GM18498 (cell line): ENCODE measurements around the gene SWT1.
"Not testable (repeated sequence)": the region's sequence is repeated elsewhere in the genome, so short reads cannot be mapped to it uniquely, and the experiment has no call there.

ENCODE experiments used
- ATAC-seq: cut with Tn5 transposase; IDR thresholded peaks from one replicate; pipeline ENCODE4 v1.9.1; 2021; ENCODE audit warnings: mild to moderate bottlenecking, moderate library complexity; ENCODE audit not compliant: unreplicated experiment

SWT1 gene

DNA sequence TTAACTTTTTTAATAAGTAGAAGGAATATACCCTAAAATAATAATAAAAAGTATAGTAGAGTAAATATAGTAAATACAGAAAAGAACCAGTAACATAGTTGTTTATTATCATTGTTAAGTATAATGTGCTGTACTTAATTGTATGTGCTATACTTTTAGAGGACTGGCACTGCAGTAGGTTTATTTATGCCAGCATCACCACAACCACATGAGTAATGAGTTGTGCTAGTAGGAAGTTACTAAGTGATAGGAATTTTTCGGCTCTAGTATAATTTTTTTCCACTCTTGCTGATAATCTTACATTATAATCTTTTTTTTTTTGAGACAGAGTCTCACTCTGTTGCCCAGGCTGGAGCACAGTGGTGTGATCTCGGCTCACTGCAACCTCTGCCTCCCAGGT lies 88.5 kb downstream of the SWT1 start:
- no peak for ATAC-seq

DNA sequence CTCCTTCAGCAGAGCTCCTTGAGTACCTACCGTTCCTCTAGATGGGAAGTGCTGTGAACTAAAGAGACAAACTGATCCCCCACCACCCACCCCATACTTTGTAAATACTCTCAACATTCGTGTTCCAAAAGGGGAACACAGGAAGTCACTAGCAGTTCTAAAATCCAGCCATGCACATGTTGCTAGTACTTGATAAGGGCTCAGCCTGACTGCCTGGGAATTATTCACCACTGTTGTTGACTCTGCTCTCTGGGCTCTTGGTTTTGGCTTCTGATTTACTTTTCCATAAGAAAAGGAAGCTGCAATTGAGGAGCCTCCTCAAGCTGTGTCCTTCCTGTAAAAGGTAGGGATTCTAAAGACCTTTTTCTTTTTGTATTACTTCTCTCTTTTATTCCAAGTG lies 92.6 kb downstream of the SWT1 start:
- ATAC-seq = no peak

DNA sequence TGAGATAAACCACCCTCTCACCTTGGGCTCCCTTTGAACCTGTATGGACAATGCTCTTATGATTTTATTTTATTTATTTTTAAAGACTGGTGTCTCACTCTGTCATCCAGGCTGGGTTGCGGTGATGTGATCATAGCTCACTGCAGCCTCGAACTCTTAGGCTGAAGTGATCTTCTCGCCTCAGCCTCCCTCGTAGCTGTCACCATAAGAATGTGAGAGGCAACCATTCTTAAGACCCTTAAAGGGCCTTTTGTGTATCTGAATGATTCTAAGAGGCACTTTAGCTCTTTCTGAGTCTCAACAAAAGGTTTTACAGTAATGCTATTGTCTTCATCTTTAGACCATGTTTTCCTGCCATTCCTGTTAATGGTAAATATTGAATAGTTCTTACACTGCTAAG lies 93.1 kb downstream of the SWT1 start:
- no peak for ATAC-seq

DNA sequence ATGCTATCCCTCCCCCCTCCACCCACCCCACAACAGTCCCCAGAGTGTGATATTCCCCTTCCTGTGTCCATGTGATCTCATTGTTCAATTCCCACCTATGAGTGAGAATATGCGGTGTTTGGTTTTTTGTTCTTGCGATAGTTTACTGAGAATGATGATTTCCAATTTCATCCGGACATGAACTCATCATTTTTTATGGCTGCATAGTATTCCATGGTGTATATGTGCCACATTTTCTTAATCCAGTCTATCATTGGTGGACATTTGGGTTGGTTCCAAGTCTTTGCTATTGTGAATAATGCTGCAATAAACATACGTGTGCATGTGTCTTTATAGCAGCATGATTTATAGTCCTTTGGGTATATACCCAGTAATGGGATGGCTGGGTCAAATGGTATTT lies 95.0 kb downstream of the SWT1 start:
- ATAC-seq = not testable (repeated sequence)

DNA sequence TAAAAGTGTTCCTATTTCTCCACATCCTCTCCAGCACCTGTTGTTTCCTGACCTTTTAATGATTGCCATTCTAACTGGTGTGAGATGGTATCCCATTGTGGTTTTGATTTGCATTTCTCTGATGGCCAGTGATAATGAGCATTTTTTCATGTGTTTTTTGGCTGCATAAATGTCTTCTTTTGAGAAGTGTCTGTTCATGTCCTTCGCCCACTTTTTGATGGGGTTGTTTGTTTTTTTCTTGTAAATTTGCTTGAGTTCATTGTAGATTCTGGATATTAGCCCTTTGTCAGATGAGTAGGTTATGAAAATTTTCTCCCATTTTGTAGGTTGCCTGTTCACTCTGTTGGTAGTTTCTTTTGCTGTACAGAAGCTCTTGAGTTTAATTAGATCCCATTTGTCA lies 95.4 kb downstream of the SWT1 start:
- ATAC-seq = not testable (repeated sequence)

DNA sequence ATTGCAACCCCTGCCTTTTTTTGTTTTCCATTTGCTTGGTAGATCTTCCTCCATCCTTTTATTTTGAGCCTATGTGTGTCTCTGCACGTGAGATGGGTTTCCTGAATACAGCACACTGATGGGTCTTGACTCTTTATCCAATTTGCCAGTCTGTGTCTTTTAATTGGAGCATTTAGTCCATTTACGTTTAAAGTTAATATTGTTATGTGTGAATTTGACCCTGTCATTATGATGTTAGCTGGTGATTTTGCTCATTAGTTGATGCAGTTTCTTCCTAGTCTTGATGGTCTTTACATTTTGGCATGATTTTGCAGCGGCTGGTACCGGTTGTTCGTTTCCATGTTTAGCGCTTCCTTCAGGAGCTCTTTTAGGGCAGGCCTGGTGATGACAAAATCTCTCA lies 98.6 kb downstream of the SWT1 start:
- not testable (repeated sequence) for ATAC-seq

DNA sequence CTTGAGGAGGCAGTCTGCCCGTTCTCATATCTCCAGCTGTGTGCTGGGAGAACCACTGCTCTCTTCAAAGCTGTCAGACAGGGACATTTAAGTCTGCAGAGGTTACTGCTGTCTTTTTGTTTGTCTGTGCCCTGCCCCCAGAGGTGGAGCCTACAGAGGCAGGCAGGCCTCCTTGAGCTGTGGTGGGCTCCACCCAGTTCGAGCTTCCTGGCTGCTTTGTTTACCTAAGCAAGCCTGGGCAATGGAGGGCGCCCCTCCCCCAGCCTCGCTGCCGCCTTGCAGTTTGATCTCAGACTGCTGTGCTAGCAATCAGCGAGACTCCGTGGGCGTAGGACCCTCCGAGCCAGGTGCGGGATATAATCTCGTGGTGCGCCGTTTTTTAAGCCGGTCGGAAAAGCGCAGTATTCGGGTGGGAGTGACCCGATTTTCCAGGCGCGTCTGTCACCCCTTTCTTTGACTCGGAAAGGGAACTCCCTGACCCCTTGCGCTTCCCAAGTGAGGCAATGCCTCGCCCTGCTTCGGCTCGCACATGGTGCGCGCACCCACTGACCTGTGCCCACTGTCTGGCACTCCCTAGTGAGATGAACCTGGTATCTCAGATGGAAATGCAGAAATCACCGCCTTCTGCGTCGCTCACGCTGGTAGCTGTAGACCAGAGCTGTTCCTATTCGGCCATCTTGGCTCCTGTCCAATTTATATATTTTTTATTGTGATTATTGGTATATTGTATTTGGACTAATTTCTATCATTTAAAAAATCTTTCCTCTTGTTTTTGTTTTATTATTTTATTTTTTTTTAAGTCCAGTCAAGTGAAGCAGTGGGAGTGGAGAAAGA lies 100.4 kb downstream of the SWT1 start:
- ATAC-seq = not testable (repeated sequence)

DNA sequence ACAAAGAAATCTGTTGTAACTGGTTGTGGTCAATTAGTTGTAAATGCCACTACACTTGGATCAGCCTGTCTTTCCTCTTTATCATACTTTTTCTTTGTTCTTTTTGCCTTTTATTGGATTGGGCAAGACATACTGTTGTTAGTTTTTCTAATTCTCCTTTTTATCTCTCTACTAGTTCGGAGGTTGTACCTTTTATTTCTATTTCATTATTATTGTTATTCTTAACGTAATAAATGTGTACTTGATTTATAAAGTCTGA lies 100.9 kb downstream of the SWT1 start:
- ATAC-seq = no peak

DNA sequence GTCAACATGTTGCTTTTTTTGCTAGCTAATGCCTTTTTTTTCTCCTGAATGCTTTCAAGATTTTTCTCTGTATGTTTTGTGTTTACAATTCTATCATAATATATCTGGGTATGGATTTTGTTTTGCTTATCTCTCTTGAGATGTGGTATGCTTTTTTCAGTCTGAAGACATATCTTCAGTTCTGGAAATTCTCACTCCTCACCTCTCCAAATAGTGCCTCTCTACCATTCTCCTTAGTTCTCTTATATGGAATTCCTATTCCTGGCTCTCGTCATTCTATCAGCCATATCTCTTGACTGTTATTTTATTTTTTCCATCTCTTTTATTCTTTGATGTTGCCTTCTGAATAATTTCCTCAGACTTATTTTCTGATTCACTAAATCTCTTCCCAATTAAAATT lies 101.7 kb downstream of the SWT1 start:
- ATAC-seq = no peak

DNA sequence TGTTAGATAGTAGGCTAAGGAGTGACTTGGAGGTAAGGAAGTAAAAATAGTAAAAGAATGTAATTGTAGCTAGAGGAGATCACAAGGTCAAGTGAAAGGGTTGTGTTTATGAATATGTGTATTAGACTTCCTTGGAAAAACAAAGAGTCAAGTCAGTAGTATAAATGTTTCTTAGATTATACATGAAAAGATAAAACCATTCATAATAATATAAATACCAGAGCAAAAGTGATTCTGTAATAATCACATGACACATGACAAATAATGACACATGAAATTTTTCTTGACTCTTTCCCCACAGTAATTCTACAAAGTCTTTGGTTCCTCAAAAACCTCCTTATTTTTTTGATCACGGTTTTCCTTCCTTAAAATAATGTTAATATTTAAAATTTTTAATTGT lies 103.6 kb downstream of the SWT1 start:
- ATAC-seq = no peak

DNA sequence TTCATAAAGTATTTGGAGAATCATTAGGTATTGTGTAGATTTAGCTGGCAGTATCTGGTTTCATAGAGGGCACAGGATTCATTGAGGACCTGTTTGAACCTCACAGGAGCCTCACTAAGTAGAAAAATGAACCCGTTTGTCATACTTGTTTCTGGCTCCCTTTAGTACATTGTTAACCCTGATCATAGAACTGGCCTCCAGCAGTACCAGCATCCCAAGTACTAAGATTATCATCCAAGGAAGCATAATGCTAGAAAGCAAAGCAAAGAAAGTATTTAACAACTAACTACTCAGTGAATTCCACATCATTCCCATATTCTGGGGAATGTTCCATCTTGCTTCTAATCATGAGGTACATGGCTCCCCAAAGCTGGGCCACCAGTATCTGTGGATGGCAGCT lies 105.2 kb downstream of the SWT1 start:
- ATAC-seq = no peak

DNA sequence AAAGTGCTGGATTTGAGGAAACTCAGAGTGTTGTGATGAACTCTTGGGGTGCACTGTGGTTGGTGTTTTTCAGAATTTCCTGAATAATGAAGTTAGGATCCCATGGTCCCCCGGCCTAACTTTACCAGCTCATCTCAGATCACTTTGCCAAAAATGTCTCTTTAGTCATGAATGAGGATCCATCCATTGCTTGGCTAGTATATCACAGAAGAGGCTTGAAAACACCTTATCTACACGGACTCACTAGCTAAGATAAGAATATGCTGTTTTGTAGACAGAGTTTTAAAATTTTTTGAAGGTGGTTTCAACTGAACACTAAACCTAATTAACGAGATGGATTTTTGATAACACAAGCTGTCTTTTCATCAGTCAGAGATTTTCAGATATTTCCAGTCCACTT lies 106.3 kb downstream of the SWT1 start:
- no peak for ATAC-seq

DNA sequence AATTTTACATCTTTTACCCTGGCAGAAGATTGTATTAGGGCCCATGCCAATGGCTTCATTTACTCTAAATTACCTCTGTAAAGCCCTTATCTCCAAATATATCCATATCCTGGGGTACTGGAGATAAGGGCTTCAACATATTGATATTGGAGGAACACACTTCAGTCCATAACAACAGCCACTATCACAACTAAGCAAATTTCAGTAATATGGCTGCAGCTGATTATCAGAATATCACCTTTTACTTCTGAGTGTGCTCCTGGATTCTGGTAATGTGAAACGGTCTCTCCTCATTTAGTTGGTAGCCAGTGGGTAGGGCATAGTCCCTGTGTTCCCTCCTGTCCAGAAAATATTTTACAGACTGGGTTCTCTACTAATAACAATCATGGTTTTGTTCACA lies 106.8 kb downstream of the SWT1 start:
- no peak for ATAC-seq

DNA sequence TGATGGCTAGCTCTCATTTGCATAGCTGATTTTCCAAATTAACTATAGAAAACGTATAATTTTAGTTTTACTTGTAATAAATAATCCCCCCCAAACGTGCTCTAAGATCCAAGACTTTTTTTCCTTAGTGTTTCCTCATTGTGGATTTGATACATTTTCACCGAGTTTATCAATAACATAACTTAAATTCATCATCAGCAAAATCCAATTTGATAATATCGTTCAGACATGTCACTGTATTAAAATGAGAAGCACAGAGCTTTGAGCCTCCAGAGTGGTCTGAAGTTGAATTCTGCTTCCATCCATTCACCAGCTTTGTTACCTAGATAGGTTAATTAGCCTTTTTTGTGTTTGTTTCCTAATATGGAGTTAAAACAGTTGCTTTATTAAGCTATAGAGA lies 108.3 kb downstream of the SWT1 start:
- no peak for ATAC-seq

DNA sequence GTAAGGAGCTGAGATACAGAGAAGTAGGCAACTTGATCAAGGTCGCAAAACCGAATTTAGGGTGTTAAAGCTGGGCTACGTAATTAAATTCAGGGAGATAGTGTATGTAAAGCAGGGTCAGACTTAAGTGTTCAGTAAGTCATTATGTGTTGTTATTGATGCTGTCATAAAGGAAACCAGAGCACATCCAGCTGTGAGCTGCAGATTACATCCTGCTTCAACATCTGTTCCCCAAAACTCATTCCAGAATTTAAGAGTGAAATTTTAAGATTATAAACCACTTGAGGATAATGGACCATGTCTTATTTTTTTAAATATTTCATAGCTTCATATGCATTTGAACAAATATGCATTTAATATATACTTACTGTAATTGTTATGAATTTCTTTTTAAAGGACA lies 110.3 kb downstream of the SWT1 start:
- no peak for ATAC-seq

DNA sequence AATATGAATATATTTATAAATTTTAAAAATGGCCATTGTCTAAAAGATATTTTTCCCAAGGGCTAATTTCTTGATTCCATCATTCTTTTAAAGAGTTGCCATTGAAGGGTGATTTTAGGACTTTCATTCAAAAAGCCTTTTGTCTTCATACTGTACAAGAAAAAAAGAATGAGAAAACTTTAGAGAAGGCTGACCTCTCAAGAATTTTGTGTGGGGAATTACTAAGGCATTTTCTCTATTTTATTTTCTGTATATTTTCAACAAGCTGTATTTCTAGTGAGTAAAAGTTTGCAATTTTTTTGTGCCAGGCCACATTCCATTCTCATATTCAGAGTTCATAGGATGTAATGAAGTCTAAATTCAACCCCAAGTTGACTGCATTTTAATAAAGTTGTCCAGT lies 110.7 kb downstream of the SWT1 start:
- no peak for ATAC-seq

DNA sequence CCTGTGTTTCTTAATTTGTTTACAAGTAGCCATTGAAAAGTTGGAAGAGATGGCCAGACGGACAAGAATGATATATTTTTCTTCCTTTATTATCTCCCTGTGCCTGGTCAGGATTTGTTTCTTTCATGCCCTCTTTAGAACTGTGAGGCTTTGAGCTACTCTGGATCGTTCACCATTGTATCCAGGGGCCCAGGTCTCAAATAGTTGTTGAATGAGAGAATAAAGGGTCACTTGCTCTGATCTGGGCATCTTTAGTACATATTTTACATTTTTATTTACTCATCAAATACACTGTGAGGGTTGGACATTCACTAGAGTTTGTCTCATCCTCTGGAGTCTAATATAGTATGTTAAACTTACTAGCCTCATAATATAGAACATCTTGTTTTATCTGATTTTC lies 111.4 kb downstream of the SWT1 start:
- ATAC-seq = no peak

DNA sequence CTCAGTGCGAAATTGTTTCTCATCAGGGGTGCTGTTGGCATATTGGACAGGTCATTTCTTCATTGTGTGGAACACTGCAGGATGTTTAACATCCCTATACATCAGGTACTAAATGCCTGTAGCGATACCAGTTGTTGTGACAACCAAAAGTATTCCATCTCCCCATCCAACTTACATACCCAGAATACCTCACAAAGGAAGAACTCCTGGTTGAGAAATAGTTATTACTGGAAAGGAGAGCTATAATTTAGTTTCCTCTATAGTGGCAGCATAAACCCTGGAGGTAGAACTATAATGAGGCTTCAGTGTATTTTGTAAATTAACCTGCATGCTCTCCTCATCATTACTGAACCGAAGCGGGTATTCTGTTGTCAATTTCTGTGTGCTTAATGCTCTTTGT lies 115.0 kb downstream of the SWT1 start:
- no peak for ATAC-seq

DNA sequence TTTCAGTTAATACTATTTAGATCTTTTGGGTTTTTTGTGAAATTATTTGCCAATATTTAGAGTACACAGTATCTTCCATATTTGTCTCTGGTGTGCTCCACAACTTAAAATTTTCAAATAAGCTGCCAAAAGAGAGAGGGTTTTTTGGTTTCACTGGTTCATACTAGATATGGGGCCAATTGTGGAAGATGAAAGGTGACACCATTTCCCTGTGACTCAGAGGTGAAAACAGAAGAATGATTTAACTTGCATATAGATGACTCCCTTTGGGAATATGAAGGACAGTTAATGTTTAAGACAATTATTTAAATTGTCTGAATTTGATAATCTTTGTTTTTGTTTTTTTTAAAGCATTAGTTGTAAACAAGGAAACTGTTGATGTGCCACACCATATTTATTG lies 122.6 kb downstream of the SWT1 start:
- no peak for ATAC-seq

DNA sequence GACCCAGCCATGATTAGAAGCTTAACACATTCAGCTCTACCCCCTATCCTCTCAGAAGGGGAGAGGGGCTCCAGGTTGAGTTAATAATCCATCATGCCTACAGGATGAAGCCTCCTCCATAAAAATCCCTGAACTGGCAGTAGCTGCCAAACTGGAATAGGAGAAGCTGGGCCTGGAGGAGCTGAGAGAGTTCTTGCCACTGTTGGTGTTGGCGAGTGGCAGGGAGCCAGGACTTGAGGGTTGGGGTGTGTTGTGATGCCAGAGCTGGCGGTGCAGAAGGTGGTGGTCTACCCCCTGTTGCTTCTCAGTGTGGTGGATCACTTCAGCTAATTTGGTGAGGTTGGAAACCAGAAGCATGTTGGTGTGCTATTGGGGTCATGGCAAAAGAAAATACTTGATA lies 123.6 kb downstream of the SWT1 start:
- ATAC-seq = no peak

DNA sequence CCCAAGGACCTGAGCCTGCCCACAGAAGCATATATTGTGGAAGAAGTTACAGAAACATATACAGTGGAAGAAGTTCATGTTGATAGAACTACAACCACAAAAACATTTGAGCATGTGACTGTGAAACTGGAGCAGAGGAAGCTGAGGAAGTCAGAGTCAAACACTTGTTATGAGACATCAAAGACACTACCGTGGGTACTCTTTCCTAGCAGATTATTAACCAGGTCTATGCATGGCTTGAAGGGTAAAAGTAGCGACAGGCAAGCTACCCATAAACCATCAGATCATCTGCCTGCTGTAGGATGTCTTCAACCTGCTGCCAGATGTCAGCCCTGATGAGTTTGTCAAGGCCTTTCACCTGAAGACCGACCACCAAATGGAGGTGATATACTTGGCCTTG lies 124.3 kb downstream of the SWT1 start:
- ATAC-seq = peak; percentile 97

DNA sequence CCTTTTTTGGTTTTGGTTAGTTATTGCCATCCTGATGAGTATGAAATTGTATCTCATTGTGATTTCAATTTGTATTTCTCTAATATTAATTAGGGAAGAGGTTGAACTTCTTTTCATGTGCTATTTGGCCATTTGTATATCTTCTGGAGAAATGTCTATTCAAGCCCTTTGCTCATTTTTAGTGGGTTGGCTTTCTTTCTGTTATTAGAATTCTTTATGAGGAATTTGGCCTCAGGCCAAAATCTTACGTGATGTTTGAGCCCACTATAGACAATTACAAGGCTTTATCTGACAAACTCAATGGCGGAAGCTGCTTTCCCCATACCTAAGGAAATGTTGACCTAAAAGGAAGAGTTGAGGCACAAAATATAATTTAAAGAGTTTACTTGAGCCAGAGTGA lies 127.1 kb downstream of the SWT1 start:
- no peak for ATAC-seq

DNA sequence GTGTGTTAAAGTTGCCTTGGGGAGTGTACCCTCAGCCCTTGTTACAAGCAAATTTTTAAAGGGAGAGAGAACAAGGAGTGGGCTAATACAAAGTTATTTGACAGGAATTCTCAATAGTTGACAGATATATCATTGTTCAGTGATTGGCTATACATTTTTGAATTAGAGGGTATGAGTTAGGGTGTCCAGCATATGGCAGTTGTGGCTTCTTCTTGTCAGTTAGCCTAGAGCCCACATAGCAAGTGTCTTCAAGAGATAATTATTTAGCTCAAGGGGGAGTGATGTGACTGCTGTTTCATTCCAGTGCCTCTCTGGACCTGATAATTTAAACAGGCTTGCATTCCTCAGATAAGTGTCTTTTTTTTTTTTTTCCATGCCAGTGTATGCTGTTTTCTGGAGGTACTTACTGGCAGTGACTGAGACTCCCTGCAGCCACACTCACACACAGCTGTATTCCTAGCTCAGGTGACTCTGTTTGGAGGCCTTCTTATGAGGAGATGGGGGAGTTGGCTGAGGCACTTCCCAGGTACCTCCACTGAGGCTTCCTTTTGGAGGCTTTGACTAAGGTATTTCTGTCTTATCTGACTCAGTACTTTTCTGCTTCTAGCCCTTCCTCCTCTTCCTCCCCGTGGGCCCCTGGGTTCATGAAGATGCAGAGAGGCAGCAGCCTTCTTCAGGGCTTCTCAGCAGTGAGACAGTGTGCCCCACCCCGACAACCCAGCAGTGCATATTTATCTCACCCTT lies 127.7 kb downstream of the SWT1 start:
- no peak for ATAC-seq
